ENCODE measurements around the gene MTHFD1. TPM values are rescaled to one million over a fixed set of nuclear protein-coding genes. Genes with fewer than 3 reads are reported as not detected.

Gene MTHFD1
- total RNA-seq, 2 experiments from 2014 or later: 237 to 241 TPM

GRCh38 chr14:64454671-64455070, 66.5 kb downstream of the MTHFD1 start:
- no peaks in the 10 kb centered on the region for H3K27me3 Mint-ChIP-seq
- CTCF ChIA-PET: no interaction called here
- POLR2A ChIA-PET: no interaction called here
- ATAC-seq (no peak), DNase-seq (no peak)
- TF ChIP-seq CTCF (IDR thresholded peaks at IDR 0.05): no peak
- no peak overlapping the region for H3K4me3 Mint-ChIP-seq
- peak overlapping the region; percentile 2 for H3K27ac Mint-ChIP-seq
- H3K9me3 Mint-ChIP-seq: no peaks in the 10 kb centered on the region
- H3K4me1 Mint-ChIP-seq (ENCODE audit: low read depth): peaks cover 23% of the 10 kb centered on the region
- intact Hi-C loops (cut with micrococcal nuclease): no loop called here
- H3K36me3 Mint-ChIP-seq (ENCODE audit: low read depth): peaks cover 60% of the 10 kb centered on the region

- intact Hi-C loops (cut with micrococcal nuclease): no loop called here
- Mint-ChIP-seq H3K9me3 (no peaks in the 10 kb centered on the region), H3K36me3 (ENCODE audit: low read depth) (peaks cover 52% of the 10 kb centered on the region), H3K4me3 (no peak overlapping the region), H3K27ac (peak overlapping the region; percentile 49), H3K27me3 (no peaks in the 10 kb centered on the region), H3K4me1 (ENCODE audit: low read depth) (peaks cover 14% of the 10 kb centered on the region)
- ChIA-PET POLR2A (interaction anchor here (1.2 kb wide), 2 partner anchors 8 to 77 kb away, joined by 3 read pairs; no protein-coding TSS in a partner anchor), CTCF (interaction anchor here (0.7 to 2.6 kb wide), 2 partner anchors 29 to 49 kb away, joined by 3 to 10 read pairs; no protein-coding TSS in a partner anchor)
- ATAC-seq (no peak), DNase-seq (no peak)
- no peak for TF ChIP-seq CTCF (IDR thresholded peaks at IDR 0.05)
Measured at GRCh38 chr14:64459405-64460136, 71.4 kb downstream of the MTHFD1 start.

GRCh38 chr14:64461221-64461620, 73.1 kb downstream of the MTHFD1 start:
- Mint-ChIP-seq H3K27me3 (no peaks in the 10 kb centered on the region), H3K4me3 (no peak overlapping the region), H3K36me3 (ENCODE audit: low read depth) (peaks cover 41% of the 10 kb centered on the region), H3K4me1 (ENCODE audit: low read depth) (peaks cover 24% of the 10 kb centered on the region), H3K27ac (no peak overlapping the region), H3K9me3 (no peaks in the 10 kb centered on the region)
- no peak for TF ChIP-seq CTCF (IDR thresholded peaks at IDR 0.05)
- ChIA-PET CTCF (interaction anchor here (2.6 kb wide), 2 partner anchors 31 kb away, joined by 10 to 11 read pairs; no protein-coding TSS in a partner anchor), POLR2A (no interaction called here)
- intact Hi-C loops (cut with micrococcal nuclease): no loop called here
- ATAC-seq (no peak), DNase-seq (no peak)

- CTCF ChIA-PET: interaction anchor here (1.2 to 5.7 kb wide), 5 partner anchors 15 to 70 kb away, joined by 3 to 26 read pairs (median 7); no protein-coding TSS in a partner anchor
- no peak for DNase-seq
- Mint-ChIP-seq H3K27me3 (no peaks in the 10 kb centered on the region), H3K27ac (no peak overlapping the region), H3K4me3 (no peak overlapping the region), H3K4me1 (ENCODE audit: low read depth) (peaks cover 34% of the 10 kb centered on the region), H3K9me3 (no peaks in the 10 kb centered on the region), H3K36me3 (ENCODE audit: low read depth) (peaks cover 38% of the 10 kb centered on the region)
- no peak for TF ChIP-seq CTCF (IDR thresholded peaks at IDR 0.05)
- no peak for ATAC-seq
- intact Hi-C loops (cut with micrococcal nuclease): no loop called here
- POLR2A ChIA-PET: interaction anchor here (1.1 to 1.9 kb wide), 4 partner anchors 12 to 59 kb away, joined by 3 to 9 read pairs (median 4); no protein-coding TSS in a partner anchor
Measured at GRCh38 chr14:64463195-64463594, 75.0 kb downstream of the MTHFD1 start.

GRCh38 chr14:64463873-64464272, 75.7 kb downstream of the MTHFD1 start:
- ChIA-PET POLR2A (interaction anchor here (0.8 to 1.9 kb wide), 5 partner anchors 12 to 58 kb away, joined by 3 to 9 read pairs (median 4); no protein-coding TSS in a partner anchor), CTCF (interaction anchor here (1.5 to 5.7 kb wide), 6 partner anchors 12 to 173 kb away, joined by 3 to 26 read pairs (median 6); no protein-coding TSS in a partner anchor)
- ATAC-seq (no peak), DNase-seq (no peak)
- H3K36me3 Mint-ChIP-seq (ENCODE audit: low read depth): peaks cover 31% of the 10 kb centered on the region
- no peak overlapping the region for H3K4me3 Mint-ChIP-seq
- TF ChIP-seq CTCF (IDR thresholded peaks at IDR 0.05): no peak
- peaks cover 40% of the 10 kb centered on the region for H3K4me1 Mint-ChIP-seq (ENCODE audit: low read depth)
- no peaks in the 10 kb centered on the region for H3K9me3 Mint-ChIP-seq
- intact Hi-C loops (cut with micrococcal nuclease): no loop called here
- no peaks in the 10 kb centered on the region for H3K27me3 Mint-ChIP-seq
- H3K27ac Mint-ChIP-seq: no peak overlapping the region
